ENCODE data around the gene RUSF1.
"Not testable (repeated sequence)": the region's sequence is repeated elsewhere in the genome, so short reads cannot be mapped to it uniquely, and the experiment has no call there.

RUSF1 gene

DNA sequence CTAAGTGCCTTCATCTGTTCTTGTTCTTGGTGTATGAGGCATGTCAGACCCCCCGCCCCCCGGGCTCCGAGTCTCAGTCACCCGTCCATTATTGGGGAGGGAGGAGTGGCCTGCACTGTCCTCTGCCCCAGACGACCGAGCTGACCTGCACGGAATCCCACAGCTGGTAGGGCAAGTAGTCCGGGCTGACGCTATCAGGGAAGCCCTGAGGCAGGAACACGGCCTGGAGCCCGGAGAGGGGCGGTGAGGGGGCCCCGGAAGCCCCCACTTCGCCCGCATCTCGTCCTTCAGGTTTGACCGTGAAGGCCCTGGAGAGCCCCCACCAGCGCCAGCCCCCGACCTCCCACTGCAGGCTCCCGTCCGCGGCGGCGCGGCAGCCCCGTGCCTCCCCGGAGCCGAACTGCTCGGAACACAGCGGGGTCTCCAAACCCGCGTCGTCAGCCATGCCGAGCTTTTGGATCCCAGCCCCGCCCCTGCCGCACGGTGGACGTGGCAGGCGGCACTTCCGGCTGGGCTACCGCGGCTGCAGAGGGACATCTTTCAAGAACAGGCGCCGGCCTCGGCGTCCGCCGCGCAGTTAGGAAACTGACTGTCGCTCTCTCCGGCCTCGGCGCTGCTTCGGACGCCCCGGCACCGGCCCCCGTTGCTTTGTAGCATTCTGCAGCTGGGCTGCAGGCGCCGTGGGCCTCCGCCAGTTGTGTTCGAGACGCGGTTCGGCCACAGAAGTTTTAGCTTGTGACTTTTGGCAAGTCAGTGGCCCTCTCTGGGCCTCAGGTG lies at the start of gene RUSF1:
TSS of gene RUSF1 (minus strand) at position 463 of the 777 bp plus-strand sequence. CDS start at position 445, 18 bp downstream.
- peak; percentile 70 for DNase-seq

DNA sequence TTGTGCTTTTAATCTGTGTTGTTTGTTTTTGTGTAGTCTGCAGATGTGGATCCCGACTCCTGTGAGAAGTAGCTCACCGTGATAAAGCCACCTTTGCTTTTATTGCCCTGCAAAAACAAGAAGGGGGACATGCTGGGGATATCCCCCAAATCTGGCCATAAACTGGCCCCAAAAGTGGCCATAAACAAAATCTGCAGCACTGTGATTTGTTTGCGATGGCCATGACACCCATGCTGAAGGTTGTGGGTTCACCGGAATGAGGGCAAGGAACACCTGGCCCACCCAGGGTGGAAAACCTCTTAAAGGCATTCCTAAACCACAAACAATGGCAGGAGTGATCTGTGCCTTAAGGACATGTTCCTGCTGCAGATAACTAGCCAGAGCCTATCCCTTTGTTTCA lies 34.6 kb upstream of the RUSF1 start:
- DNase-seq, result no peak

DNA sequence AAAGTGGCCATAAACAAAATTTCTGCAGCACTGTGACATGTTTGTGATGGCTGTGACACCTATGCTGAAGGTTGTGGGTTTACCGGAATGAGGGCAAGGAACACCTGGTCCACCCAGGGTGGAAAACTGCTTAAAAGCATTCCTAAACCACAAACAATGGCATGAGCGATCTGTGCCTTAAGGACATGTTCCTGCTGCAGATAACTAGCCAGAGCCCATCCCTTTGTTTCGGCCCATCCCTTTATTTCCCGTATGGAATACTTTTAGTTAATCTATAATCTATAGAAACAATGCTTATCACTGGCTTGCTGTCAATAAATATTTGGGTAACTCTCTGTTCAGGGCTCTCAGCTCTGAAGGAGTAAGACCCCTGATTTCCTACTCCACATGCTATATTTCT lies 31.6 kb upstream of the RUSF1 start:
- DNase-seq, result not testable (repeated sequence)

DNA sequence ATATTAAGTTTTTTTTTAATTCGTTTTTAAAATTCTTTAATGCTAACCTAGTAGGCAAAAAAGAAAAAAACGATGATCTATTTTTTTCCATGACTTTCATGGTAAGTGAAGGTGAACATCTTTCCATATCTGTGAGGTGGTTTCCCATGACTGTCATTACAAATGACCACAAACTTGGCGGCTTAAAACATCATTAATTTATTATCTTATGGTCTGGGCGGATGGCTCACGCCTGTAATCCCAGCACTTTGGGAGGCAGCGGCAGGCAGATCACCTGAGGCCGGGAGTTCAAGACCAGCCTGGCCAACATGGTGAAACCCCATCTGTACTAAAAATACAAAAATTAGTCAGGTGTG lies 30.0 kb upstream of the RUSF1 start:
- DNase-seq, result not testable (repeated sequence)

DNA sequence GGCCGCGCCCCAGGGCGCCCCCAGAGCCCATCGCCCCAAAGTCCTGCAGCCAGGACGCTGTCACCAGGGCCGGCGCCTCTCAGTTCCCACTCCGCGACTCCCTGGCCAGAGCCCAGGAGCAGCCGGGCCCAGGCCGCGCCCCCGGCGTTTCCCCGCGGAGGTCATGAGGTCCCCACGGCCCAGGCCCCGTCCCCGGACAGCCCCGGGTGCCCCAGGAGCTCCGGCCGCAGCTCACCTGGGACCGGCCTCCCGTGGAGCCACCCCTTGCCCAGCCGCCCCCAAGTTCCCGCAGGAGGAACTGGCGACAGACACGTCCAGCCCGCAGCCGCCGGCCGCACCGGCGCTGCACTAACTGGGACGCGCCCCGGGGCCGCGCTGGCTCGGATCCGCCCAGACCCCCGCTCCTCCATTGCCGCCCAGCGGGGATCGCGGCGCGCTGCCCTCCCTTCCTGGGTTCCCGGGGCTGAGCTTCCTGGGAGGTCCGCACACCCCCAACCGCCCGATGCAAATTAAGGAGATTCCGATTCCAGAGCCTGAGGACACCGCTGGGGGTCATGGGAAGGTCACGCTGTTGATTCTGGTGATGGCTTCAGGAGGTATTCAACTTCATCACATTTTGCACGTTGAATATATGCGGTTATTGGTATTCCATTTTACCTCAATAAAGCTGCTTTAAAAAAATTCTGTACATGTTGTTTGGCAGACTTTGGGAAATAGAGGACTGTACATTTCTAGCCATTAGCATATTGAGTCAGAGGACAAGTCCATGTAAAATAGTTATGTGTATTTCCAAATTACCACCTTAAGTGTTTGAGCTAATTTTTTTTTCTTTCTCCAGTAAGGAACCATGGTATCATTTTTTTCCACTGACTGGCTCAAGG lies 29.4 kb upstream of the RUSF1 start:
- no peak for DNase-seq

DNA sequence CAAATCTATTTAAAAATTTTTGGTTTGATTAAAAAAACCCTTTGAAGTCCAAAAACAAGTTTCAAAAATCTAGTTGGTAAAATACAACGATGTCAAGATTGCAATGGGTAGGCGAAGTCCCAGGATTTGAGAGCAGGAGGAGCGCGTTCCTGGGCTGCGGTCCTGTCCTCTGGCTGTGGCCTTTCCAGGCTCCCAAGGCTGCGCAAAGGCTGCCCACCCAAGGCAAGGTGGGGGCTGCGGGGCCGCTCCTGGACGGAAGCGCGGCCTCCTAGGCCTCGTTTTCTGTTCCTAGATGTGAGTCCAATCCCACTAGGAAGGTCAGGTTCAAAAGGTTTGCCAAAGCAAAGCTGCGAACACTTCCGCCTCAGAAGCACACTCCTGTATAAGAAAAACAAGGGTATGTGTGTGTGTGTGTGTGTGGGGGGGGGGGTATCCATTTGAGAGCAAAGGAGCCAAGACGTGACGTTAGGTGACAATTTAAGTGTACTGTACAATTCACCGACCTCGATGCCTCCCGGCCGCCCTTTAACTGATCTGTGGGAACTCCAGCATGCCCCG lies 28.7 kb upstream of the RUSF1 start:
- no peak for DNase-seq

DNA sequence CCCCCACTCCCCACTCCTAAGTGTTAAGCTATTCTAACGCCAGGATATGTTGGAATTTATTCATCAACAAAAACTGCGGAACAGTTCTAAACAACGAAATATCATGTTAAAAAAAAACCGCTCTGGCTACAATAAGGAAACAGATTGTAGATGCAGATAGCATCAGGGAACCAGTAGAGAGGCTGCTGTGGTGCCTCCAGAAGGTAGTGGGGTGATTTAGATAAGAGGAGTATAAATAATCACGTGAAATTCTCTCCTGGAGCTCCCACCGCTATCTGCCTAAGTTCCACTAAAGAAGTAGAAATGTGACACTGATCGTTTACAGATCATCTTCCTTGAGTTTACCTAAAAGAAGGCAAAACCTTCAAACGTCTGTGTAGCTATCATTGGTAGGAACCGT lies 27.5 kb upstream of the RUSF1 start:
- DNase-seq, result no peak

DNA sequence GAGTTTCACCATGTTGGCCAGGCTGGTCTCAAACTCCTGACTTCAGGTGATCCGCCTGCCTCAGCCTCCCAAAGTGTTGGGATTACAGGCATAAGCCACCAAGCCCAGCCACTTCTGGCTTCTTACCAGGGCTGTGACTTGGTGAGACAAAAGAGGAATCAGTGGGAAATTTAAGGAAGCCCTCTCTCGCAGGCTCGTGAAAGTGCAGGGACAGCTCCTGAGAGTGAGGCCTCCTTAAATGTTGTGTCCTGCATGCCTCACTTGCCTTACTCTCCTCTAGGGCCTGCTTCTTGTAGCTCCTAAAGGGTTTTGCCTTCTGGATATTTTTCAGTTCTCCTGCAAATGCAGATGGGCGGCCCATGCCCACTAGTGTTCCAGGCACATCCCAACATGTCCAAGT lies 24.7 kb upstream of the RUSF1 start:
- DNase-seq, result no peak

DNA sequence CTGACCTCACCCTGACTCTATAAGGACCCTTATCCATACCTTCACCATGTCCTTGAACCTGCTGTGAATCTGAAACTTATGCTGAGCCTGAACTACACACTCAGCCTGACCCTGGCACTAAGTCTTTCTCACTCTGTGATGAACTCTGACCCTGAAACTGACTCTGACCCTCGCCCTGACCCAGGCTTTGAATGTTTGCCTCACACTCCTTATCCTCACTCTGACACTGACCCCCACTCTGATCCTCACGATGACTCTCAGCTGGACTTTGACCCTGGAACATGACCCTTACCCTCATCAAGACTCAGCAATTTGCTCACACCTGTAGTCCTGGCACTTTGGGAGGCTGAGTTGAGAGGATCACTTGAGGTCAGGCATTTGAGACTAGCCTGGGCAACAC lies 23.9 kb upstream of the RUSF1 start:
- DNase-seq, result no peak

DNA sequence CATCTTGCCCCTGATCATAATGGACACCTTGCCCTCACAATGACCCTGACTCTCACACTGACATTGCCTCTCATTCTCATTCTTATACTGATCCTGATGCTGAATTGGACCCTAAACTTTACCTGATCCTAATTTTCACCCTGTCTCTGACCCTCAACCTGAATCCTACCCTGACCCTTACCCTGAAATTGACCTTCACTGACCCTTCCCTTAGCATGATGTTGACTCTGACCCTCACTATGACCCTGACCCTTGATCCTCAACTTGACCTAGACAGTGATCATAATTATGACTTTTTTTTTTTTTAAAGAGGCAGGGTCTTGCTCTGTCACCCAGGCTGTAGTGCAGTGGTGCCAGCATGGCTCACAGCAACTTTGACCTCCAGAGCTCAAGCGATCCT lies 22.9 kb upstream of the RUSF1 start:
- DNase-seq, result no peak

DNA sequence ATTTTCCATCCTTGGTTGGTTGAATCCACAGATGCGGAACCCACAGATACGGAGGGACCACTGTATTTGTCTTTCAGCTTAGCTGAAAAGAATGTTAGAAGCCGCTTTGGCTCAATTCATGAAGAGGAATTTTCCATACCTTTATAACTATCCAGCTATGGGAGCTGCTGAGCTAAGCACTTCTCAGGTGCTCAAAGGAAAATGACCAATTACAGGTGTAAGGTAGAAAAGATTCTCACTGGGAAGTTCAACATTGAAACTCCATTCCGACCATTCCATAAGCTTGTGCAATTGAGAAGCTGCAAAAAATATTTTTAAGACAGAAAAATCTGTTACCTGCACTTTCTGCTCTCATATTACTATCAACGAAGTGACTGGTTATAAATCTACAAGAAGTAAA lies 22.2 kb upstream of the RUSF1 start:
- DNase-seq, result no peak

DNA sequence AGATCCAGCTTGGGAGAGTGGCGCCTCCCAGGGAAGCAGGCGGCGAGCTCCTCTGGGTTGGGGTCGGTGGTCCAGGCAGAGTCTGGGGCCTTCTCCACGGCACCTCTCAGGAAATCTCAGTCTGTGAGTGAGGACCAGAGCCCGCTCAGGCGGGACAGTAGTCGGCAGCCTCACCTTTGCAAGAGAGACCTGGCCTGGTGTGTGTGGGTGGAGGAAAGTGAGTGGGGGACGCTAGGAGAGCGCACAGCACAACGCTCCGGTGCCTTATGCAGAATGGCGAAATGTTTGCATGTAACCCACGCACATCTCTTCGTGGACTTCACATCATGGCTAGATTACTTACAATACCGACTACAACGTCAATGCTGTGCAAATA lies 21.7 kb upstream of the RUSF1 start:
- no peak for DNase-seq

DNA sequence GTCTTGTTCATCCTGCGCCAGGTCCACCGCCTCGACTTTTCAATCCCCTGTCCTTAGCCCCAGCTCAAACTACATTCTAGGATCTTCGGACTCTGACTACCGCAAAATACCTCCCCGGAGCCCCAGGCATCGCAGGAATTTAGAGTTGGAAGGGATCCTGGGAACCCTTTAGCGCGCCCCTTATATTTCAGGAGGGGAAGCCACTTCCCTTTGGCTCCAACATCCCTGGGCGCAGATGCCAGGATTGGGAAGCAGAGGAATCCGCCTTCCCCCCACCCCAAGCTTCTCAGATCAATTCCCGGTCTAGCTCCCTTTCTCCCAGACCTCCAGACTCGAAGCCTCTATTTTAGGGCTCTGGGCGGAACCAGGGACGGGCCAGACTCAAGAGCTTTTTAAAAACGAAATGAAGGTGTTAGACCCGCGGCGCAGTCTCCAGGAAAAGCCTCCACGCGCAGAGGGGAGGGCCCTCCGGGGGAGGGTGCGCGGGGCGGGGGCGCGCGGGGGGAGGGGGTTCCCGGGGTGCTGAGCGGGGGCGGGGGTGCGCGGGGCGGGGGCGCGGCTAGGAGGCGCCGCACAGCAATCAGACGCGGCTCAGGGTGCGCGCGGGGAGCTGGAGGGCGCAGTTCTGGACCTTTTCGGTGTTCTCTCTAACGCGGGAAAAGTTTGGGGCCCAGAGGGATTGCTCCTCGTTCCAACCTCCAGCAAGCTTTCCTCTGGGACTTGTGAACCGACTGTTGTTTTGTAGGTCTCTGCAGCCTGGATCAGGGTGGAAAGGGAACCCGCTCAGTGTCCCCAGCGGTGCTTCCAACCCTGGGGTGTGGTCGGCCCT lies 21.1 kb upstream of the RUSF1 start:
- DNase-seq, result no peak

DNA sequence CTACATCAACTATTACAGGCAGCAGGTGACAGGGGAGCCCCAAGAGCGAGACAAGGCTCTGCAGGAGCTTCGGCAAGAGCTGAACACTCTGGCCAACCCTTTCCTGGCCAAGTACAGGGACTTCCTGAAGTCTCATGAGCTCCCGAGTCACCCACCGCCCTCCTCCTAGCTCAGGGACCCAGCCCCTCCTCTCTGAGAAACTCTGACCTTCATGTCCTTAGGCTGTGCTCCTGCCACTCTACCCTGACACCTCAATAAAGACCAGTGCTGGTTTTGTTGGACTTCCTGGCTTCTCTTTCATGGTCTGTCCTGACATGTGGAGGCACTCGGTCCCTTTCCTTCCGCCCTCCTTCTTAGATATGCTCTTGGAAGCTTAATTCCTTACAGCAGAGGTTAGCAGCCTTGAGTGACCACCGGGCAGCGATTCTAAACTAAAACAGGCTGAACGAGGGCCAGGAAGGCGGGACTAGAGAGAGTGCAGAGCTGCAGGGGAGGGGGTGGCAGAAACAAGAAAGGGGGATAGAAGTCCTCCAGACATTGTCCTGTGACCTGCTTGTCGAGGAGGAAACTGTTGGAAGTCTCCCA lies 20.4 kb upstream of the RUSF1 start:
- DNase-seq, result no peak

DNA sequence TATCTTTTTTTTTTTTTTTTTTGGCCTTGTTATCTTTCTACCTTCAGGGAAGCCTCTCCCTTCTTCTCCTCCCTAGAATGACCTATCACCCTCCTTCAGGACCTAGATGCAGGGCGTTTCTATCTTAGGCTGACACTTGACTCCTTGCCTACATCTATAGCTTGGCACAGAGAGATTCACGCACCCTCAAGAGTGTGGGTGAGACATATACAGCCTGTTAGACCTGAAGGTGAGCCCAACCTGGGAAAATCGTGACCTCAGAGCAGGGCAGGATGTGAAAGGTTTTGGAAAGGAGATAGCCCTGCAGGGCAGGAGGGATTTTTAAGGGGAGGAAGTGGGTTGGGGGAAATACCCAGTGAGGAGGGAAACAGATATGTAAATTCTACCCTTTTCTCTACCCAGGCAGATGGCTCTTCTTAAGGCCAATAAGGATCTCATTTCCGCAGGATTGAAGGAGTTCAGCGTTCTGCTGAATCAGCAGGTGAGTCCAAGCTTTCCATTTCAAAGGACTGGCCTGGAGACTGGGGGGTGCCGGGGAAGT lies 19.6 kb upstream of the RUSF1 start, which contains the start of gene AHSP:
TSS of gene AHSP (plus strand) at position 167 of the 541 bp plus-strand sequence. CDS start at position 407, 240 bp downstream.
- DNase-seq, result no peak

DNA sequence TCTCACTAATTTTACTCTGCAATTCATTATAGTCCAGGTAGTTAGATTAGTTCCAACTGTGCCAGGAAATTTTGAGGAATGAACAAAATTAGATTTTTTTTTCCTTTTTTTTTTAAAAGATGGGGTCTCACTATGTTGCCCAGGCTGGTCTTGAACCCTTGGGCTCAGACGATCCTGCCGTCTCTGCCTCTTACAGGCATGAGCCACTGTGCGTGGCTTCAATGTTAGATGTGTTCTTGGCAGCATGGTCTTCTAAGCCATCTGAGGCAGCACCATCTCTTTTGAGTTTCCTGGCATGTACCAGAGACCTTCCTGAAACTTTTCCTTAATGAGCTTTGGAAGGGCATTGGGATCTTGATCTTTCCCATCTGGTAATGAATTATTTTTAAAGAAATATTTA lies 16.9 kb upstream of the RUSF1 start:
- DNase-seq, result no peak

DNA sequence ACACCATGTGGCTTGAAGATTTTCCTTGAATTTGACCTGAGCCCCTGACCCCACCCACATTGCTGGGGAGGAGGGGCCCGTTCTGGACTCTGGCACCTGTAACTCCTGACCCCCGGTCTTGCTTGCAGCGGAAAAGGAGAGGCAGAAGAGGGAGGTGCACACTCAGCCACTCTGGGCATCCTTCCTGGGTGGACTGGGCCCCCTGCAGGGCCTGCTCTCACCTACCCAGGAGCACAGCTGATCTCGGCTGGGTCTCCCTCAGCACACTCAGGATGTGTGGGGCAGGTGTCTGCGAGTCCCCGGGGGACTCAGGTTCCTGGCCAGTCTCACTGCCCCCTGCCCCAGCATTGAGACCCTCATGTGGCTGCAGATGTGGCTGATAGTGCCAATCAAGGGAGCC lies 15.6 kb upstream of the RUSF1 start:
- DNase-seq, result not testable (repeated sequence)

DNA sequence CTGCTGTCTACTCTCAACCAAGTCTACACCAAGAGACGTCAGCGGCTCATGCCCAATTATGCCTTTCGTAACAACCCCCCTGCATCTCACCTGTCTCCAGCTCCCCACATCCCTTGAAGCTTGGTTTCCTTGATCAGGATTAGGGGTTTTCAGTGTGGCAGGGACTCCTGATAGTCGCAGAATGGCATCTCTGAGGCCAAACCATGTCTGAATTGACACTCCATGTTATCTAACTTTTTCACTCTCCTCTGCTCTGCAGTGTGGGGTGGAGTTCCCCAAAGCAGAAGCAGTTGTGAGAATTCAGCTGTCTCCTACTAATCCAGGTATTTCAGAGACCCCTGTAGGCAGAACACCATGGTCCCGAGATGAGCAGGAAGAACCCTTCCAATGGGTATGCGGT lies 13.9 kb upstream of the RUSF1 start:
- DNase-seq, result no peak

DNA sequence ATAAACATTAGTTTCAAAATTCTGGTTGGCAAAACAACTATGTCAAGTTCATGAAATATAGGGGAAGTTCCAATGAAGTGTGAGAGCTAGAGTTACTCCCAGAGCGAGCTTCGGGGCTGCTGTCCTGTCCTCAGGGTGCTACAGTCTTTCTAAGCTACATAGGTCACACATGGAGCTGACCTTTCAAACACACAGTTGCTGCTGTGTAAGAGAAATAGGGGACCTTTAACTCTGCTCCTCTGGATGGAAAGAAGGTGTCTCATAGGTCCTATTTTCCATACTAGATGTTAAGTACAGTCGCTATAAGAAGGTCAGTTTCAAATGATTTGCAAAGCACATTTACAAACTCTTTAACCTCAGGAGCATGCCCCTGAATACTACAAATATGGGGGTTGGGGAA lies 13.2 kb upstream of the RUSF1 start:
- no peak for DNase-seq

DNA sequence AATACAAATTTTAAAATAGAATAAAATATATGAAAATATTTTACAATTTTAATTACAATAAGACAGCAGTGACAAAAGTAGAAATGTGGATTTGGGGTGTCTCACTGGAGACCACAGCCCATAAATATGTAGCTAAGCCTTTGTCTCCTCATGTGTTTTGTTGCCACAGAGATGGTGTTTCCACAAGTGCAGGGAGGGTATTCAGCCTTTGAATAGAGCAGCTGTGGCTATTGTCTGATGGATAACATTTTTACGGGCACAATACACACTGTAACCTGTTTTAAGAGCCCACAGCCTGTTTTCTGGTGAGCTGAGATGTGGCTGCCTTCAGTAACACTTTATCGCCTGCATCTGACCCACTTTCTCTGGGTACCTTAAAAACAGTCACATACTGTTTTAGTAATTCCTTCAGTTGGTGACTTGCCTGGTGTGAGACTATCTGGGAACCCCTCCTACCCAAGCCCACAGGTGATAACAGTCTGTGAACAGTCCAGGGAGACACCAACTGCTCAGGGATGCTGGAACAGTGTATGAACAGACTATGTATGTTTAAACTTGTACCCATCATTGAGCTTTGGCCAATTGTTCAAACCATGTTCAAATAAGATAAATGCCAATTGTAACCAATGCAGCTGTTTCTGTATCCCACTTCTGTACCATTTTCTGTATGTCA lies 11.7 kb upstream of the RUSF1 start:
- no peak for DNase-seq

DNA sequence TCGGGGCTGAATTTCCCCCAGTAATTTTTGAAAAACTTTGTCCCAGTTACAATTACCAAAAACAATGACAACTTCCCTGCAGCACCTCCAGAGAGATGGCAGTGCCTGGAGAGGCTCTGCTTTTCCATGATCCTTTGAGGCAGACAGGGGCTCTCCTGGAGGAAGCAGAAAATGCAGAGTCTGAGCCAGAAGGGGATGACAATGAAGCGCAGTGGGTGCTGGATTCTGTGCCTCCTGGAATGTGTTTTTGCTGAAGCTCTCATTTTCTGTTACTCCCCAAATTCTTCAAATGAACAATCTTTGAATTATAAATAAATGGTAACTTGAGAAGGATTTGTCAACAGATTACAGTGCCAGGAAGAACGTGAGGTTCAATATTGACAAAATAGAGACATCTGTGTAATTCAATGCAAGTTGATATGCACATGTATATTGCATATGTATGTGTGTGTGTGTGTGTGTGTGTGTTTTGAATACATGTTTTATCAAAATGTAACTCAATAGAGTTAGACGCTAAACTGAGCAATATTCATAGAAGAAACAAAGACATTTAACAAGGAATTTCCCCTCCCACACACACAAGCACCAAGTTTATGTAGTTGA lies 9.7 kb upstream of the RUSF1 start:
- no peak for DNase-seq

Measured in kidney glomerular epithelial cell (primary cell).